Endodermal cell (in vitro differentiated cells): Measurements from ENCODE around the gene NOD2. TPM values are rescaled to one million over a fixed set of nuclear protein-coding genes. Genes with fewer than 3 reads are reported as not detected.

Experiments
- DNase-seq: peaks from one replicate; pipeline ENCODE4 v3.0.0-alpha.2; 2017
- H3K27ac ChIP-seq: 2 replicates; pipeline ENCODE4 v1.5.1; 2013; ENCODE audit warnings: mild to moderate bottlenecking, low read depth, low read length, moderate library complexity
- H3K27me3 ChIP-seq: 2 replicates; pipeline ENCODE4 v1.6.1; 2013; ENCODE audit warnings: mild to moderate bottlenecking, low read length, moderate library complexity; ENCODE audit not compliant: insufficient read depth, control insufficient read depth, poor library complexity, severe bottlenecking
- H3K36me3 ChIP-seq: 2 replicates; pipeline ENCODE4 v1.7.0; 2013; ENCODE audit warnings: mild to moderate bottlenecking, low read length, moderate library complexity; ENCODE audit not compliant: control insufficient read depth, insufficient read depth
- H3K4me1 ChIP-seq: one replicate; pipeline ENCODE4 v1.7.0; 2013; ENCODE audit warnings: low read length; ENCODE audit not compliant: control insufficient read depth, insufficient read depth
- H3K4me3 ChIP-seq: 2 replicates; pipeline ENCODE4 v1.5.1; 2013; ENCODE audit warnings: mild to moderate bottlenecking, low read length, moderate library complexity
- H3K9ac ChIP-seq: 2 replicates; pipeline ENCODE4 v1.6.1; 2013; ENCODE audit warnings: mild to moderate bottlenecking, low read length, moderate library complexity; ENCODE audit not compliant: poor library complexity, severe bottlenecking; ENCODE audit errors: extremely low read depth
- H3K9me3 ChIP-seq: 2 replicates; pipeline ENCODE4 v1.6.1; 2013; ENCODE audit warnings: mild to moderate bottlenecking, low read length, moderate library complexity; ENCODE audit not compliant: control insufficient read depth
- H3K27ac Mint-ChIP-seq: 2 replicates; pipeline ENCODE4 v1.8.0; 2020; ENCODE audit warnings: mixed read lengths
- H3K27me3 Mint-ChIP-seq: 2 replicates; pipeline ENCODE4 v1.8.0; 2021; ENCODE audit warnings: mild to moderate bottlenecking, mixed read lengths; ENCODE audit not compliant: insufficient read depth
- H3K36me3 Mint-ChIP-seq: 2 replicates; pipeline ENCODE4 v1.8.0; 2020; ENCODE audit warnings: low read depth, mixed read lengths
- H3K4me1 Mint-ChIP-seq: 2 replicates; pipeline ENCODE4 v1.8.0; 2020; ENCODE audit warnings: mixed read lengths
- H3K4me3 Mint-ChIP-seq: 2 replicates; pipeline ENCODE4 v1.8.0; 2020; ENCODE audit warnings: mild to moderate bottlenecking, moderate library complexity, mixed read lengths
- H3K9me3 Mint-ChIP-seq: 2 replicates; pipeline ENCODE4 v1.8.0; 2020; ENCODE audit warnings: mild to moderate bottlenecking, mixed read lengths
- CTCF ChIP-seq: fragments of 200-600 bp; sonication (generic); conservative IDR thresholded peaks from 2 replicates; pipeline ENCODE4 v1.5.0; 2021; ENCODE audit warnings: antibody characterized with exemption, mild to moderate bottlenecking
- WGBS, 2 experiments: methylation state at CpG; one replicate each; pipeline versions ENCODE4 v1.1.5 to v1.1.7; 2013; ENCODE audit warnings: missing lambda C conversion rate in 2 of 2, mixed read lengths in 1 of 2; ENCODE audit not compliant: insufficient coverage in 1 of 2, insufficient read length in 1 of 2; 5-methylcytosine and 5-hydroxymethylcytosine counted together
- total RNA-seq, 2 donors: library from RNA; stranded (reverse); fragmentation: NEBNext Ultra II Directional in 1 of 2; extraction: Animal tissue kit (Norgen Biotek cat#: 25700) in 1 of 2; gene quantifications; 2 replicates in 1 of 2; 3 replicates in 1 of 2; pipeline ENCODE4 v1.2.1, GENCODE V29; 2021

The NOD2 gene
- total RNA-seq, 2 donors from 2014 or later: 0.33 to 0.42 TPM

DNA sequence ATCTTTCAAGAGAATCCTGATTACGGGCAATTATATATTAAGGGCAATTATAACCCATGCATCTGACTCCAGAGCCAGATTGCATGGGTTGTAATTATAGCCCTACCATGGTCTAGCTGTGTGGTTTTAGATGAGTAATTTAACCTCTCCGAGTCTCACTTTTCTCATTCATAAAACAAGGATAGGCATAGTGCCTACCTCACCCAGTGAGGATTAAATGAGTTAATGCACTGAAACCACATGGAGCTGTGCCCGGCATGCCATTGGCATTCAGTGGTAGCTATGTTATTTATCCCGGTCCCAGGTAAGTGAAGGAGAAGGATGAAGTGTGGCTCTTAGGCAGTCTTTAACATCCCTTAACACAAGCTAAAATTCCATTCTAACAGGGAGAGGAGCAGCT lies 18.6 kb upstream of the NOD2 start:
- no peak for DNase-seq
- Mint-ChIP-seq H3K27ac (no peak overlapping the region), H3K9me3 (peaks cover 26% of the 10 kb centered on the region), H3K27me3 (peaks cover 19% of the 10 kb centered on the region), H3K4me1 (no peaks in the 10 kb centered on the region), H3K36me3 (peaks cover 3% of the 10 kb centered on the region), H3K4me3 (no peak overlapping the region)
- Histone ChIP-seq H3K9me3 (peaks cover 21% of the 10 kb centered on the region), H3K9ac (no peak overlapping the region), H3K4me1 (no peaks in the 10 kb centered on the region), H3K27me3 (no peaks in the 10 kb centered on the region), H3K36me3 (no peaks in the 10 kb centered on the region), H3K4me3 (no peak overlapping the region), H3K27ac (no peak overlapping the region)
- no peak for TF ChIP-seq CTCF
- 60 to 83% methylated on average over 1 to 4 of the region's 4 CpGs for WGBS, 2 experiments

DNA sequence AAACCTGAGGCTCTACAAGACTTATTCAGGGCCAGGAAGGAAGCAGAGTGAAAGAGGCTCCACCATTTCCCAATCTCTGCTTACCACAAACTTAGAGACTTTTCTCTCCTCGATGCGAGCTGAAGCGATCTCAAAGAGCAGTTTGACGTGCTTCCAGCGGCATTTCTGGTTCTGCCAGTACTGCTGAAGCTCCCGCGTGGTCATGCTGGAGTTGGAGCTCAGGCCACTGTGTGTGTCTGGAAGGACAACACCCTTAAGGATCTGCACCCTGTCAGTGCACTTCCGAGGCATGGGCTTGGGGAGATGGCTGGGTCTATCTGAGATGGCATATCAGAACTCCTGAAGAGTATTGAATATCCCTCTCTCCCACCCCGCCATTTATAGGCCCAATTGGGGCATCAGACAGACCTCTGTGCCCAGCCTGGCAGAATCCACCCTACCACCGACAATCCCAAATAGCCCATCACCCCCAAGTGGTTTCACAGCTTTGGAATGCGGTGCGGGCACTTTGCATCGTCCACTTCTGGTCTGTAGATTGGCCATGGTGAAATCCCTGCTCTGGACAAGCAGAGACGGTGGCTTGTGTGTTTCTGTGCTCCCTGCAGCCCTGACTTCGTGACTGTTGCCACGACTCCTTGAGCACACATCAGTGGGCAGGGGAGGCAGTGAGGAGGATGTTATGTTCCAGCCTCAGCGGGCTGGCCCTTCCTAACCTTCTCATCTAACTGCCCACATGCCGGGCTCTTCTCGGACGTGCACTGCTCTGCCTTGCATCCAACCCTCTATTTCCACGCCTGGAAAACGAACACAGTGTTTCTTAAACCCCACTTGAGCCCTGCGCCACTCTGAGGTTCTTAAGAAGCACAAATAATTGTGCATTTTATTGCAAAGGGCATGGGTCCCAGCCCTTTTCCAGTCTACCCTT lies 17.5 kb upstream of the NOD2 start:
- H3K27ac ChIP-seq: no peak overlapping the region
- no peaks in the 10 kb centered on the region for H3K4me1 Mint-ChIP-seq
- peaks cover 26% of the 10 kb centered on the region for H3K9me3 Mint-ChIP-seq
- peaks cover 3% of the 10 kb centered on the region for H3K36me3 Mint-ChIP-seq
- no peaks in the 10 kb centered on the region for H3K36me3 ChIP-seq
- 91 to 92% methylated on average over 14 to 23 of the region's 23 CpGs for WGBS, 2 experiments
- no peak overlapping the region for H3K9ac ChIP-seq
- H3K27ac Mint-ChIP-seq: no peak overlapping the region
- H3K4me1 ChIP-seq: no peaks in the 10 kb centered on the region
- H3K4me3 ChIP-seq: no peak overlapping the region
- peaks cover 19% of the 10 kb centered on the region for H3K27me3 Mint-ChIP-seq
- no peak for TF ChIP-seq CTCF
- H3K9me3 ChIP-seq: peaks cover 21% of the 10 kb centered on the region
- no peak overlapping the region for H3K4me3 Mint-ChIP-seq
- DNase-seq: no peak
- no peaks in the 10 kb centered on the region for H3K27me3 ChIP-seq

- H3K27ac Mint-ChIP-seq: no peak overlapping the region
- peaks cover 3% of the 10 kb centered on the region for H3K36me3 Mint-ChIP-seq
- Histone ChIP-seq H3K36me3 (no peaks in the 10 kb centered on the region), H3K27ac (no peak overlapping the region), H3K4me3 (no peak overlapping the region), H3K9ac (no peak overlapping the region), H3K9me3 (peaks cover 14% of the 10 kb centered on the region), H3K27me3 (no peaks in the 10 kb centered on the region), H3K4me1 (no peaks in the 10 kb centered on the region)
- H3K27me3 Mint-ChIP-seq: peaks cover 18% of the 10 kb centered on the region
- peaks cover 20% of the 10 kb centered on the region for H3K9me3 Mint-ChIP-seq
- no peak for DNase-seq
- 90 to 97% methylated on average over 8 to 9 of the region's 9 CpGs for WGBS, 2 experiments
- no peak for TF ChIP-seq CTCF
- H3K4me3 Mint-ChIP-seq: no peak overlapping the region
- no peaks in the 10 kb centered on the region for H3K4me1 Mint-ChIP-seq
These were observed 16.7 kb upstream of the NOD2 start for GRCh38 chr16:50676684-50677225.
